Measurements from ENCODE around the gene RARB.

RARB gene

DNA sequence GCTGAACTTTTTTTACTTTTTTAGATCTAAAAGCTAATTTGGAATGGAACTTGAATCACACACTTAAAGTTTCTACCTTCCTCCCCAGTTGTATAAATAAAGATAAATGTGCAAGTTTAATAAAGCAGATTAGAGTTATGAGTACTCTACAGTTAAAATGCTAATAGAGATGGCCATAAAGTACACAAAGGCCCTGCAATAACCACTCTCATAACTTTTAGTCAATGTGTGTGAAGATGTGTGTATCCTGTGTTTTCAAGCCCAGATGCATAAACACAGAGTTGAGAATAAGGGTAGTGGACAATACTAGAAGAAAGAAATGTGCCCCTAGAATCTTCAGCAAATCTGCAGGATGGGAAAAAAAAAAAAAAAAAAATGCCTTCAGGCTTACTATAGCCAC lies 191.3 kb downstream of the RARB start:
- DNase-seq, result no peak

DNA sequence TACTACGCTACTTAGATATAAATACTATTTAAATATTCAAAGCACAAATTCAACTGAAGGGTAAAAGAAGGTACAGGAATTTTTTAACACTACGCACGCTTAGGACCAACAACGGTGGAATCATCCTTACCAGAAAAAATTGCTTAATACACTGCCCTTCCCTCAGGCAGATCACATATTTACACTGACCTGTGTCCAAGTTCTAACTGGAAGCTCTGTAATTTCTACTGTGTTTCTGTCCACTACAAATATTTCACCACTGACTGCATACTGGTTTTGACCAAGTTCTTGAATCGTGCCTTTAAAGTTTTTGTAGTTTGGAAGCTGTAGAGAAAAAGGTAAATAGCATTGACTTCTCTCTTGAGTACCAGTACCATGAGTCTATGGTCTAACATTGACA lies 192.4 kb downstream of the RARB start:
- no peak for DNase-seq

DNA sequence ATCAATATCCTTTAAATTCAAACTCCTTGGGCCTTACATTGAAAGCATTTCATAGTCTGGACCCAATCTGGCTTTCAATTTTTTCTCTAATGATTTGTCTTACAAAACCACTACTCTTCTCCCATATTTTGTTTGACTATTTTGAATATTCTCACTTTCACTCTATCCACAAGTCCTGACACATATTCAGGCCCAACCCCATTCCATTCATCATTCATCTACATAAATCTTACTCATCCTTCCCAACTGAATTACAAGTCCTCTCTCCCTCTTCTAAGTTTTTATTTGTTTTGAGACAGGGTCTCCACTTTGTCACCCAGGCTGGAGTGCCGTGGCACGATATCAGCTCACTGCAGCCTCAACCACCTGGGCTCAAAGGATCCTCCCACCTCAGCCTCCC lies 193.0 kb downstream of the RARB start:
- DNase-seq, result no peak

DNA sequence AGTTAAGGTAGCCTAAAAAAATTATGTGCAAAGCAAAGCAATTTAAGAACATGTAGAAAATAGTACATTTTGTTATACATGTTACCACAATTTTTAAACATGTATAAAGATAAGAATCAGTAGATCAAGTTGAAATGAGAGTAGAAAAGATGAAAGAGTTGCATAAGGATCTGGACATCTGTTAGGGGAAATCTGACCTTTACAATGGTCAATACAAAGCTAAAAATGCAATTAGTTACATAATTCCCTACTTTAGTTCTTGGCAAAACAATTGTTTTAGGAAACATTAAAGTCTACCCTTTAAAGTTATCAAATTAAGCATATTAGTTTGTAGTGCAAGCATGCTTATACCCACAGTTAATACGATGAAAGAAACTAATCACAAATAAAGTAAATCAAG lies 203.9 kb downstream of the RARB start:
- no peak for DNase-seq

DNA sequence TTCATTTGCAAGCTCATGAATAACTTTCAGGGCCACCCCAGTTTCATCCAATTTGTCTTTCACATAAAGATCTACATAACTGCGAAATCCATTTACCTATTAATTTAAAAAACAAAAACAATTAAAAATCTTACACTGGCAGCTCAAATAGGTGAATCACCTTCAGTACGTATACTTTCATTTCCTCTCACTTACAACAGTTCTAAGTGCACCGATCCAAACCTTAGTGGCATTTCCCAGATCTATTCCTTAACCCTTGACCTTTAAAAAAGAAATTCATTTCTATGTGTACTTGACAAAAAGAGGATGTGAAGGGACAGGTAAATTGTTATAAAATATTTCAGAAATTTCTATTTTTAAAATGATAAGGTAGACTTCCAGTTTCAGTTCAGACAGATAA lies 205.9 kb downstream of the RARB start:
- DNase-seq, result no peak

DNA sequence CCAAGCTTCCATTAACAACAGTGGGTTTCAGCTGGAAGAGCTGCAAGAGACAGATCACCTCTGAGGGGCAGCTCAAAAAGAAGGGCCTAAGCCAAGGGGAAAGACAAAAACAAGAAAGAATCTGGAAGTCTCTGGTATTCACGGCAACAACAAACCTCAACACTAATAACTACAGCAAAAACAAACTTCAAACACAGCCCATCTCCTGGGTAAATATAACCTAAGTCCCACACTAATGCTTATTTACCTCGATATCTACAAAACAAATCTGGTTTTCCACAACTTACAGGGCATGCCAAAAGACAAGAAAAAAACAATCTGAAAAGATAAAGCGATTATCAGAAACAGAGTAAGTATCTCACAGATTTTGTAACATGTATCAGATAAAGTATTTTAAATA lies 207.0 kb downstream of the RARB start:
- no peak for DNase-seq
